ENCODE data around the gene ATXN1. TPM values are rescaled to one million over a fixed set of nuclear protein-coding genes. Genes with fewer than 3 reads are reported as not detected.
A peak's percentile ranks its signal among the peaks of the same experiment; 100 is the strongest.

The ATXN1 gene
- total RNA-seq, 1 experiment from 2014 or later: 8.1 TPM

DNA sequence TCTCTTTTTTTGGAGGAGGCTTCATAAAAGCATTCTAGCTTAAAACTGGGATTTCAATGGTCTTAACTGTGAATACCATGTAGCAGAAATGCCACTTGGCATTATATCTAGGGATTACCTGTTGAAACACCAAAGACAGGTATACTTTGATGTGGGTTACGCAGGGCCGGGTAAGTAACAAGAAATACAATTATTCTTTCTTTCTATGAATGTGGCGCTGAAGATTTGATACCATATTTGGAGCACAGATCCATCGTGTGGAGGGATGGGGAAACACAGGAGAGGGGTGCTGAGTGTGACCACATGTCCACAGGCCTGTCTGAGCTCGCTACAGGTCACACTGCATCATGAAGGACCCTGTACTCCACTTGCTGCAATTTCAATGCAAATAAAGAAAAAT is 265.1 kb downstream of the ATXN1 start:
- Mint-ChIP-seq H3K36me3 (peaks cover 7% of the 10 kb centered on the region), H3K4me1 (peaks cover 39% of the 10 kb centered on the region), H3K4me3 (no peak overlapping the region), H3K27me3 (ENCODE audit: low read depth) (no peaks in the 10 kb centered on the region), H3K9me3 (peaks cover 15% of the 10 kb centered on the region), H3K27ac (no peak overlapping the region)
- POLR2A ChIA-PET: interaction anchor here (0.6 kb wide), 1 partner anchor 138 kb away, joined by 3 read pairs; no protein-coding TSS in a partner anchor
- CTCF ChIA-PET: interaction anchor here (0.6 to 2.1 kb wide), 8 partner anchors 8 to 267 kb away, joined by 3 to 9 read pairs (median 4); no protein-coding TSS in a partner anchor
- DNase-seq (ENCODE audit: low spot score) (no peak), ATAC-seq (peak; percentile 79)
- no peak for TF ChIP-seq SMAD3 (CRISPR knock-in tag; IDR thresholded peaks at IDR 0.05; ENCODE audit: borderline replicate concordance)
- TF ChIP-seq, protein P1, sequence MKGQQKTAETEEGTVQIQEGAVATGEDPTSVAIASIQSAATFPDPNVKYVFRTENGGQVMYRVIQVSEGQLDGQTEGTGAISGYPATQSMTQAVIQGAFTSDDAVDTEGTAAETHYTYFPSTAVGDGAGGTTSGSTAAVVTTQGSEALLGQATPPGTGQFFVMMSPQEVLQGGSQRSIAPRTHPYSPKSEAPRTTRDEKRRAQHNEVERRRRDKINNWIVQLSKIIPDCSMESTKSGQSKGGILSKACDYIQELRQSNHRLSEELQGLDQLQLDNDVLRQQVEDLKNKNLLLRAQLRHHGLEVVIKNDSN (CRISPR knock-in tag; IDR thresholded peaks at IDR 0.05): no peak
- TF ChIP-seq, protein P2, sequence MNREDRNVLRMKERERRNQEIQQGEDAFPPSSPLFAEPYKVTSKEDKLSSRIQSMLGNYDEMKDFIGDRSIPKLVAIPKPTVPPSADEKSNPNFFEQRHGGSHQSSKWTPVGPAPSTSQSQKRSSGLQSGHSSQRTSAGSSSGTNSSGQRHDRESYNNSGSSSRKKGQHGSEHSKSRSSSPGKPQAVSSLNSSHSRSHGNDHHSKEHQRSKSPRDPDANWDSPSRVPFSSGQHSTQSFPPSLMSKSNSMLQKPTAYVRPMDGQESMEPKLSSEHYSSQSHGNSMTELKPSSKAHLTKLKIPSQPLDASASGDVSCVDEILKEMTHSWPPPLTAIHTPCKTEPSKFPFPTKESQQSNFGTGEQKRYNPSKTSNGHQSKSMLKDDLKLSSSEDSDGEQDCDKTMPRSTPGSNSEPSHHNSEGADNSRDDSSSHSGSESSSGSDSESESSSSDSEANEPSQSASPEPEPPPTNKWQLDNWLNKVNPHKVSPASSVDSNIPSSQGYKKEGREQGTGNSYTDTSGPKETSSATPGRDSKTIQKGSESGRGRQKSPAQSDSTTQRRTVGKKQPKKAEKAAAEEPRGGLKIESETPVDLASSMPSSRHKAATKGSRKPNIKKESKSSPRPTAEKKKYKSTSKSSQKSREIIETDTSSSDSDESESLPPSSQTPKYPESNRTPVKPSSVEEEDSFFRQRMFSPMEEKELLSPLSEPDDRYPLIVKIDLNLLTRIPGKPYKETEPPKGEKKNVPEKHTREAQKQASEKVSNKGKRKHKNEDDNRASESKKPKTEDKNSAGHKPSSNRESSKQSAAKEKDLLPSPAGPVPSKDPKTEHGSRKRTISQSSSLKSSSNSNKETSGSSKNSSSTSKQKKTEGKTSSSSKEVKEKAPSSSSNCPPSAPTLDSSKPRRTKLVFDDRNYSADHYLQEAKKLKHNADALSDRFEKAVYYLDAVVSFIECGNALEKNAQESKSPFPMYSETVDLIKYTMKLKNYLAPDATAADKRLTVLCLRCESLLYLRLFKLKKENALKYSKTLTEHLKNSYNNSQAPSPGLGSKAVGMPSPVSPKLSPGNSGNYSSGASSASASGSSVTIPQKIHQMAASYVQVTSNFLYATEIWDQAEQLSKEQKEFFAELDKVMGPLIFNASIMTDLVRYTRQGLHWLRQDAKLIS (CRISPR knock-in tag; IDR thresholded peaks at IDR 0.05; ENCODE audit: borderline replicate concordance): no peak
- TF ChIP-seq, protein P3, sequence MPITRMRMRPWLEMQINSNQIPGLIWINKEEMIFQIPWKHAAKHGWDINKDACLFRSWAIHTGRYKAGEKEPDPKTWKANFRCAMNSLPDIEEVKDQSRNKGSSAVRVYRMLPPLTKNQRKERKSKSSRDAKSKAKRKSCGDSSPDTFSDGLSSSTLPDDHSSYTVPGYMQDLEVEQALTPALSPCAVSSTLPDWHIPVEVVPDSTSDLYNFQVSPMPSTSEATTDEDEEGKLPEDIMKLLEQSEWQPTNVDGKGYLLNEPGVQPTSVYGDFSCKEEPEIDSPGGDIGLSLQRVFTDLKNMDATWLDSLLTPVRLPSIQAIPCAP (CRISPR knock-in tag; IDR thresholded peaks at IDR 0.05): no peak
- TF ChIP-seq, protein P4, sequence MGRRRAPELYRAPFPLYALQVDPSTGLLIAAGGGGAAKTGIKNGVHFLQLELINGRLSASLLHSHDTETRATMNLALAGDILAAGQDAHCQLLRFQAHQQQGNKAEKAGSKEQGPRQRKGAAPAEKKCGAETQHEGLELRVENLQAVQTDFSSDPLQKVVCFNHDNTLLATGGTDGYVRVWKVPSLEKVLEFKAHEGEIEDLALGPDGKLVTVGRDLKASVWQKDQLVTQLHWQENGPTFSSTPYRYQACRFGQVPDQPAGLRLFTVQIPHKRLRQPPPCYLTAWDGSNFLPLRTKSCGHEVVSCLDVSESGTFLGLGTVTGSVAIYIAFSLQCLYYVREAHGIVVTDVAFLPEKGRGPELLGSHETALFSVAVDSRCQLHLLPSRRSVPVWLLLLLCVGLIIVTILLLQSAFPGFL (CRISPR knock-in tag; IDR thresholded peaks at IDR 0.05; ENCODE audit: borderline replicate concordance): no peak
- TF ChIP-seq, protein P5, sequence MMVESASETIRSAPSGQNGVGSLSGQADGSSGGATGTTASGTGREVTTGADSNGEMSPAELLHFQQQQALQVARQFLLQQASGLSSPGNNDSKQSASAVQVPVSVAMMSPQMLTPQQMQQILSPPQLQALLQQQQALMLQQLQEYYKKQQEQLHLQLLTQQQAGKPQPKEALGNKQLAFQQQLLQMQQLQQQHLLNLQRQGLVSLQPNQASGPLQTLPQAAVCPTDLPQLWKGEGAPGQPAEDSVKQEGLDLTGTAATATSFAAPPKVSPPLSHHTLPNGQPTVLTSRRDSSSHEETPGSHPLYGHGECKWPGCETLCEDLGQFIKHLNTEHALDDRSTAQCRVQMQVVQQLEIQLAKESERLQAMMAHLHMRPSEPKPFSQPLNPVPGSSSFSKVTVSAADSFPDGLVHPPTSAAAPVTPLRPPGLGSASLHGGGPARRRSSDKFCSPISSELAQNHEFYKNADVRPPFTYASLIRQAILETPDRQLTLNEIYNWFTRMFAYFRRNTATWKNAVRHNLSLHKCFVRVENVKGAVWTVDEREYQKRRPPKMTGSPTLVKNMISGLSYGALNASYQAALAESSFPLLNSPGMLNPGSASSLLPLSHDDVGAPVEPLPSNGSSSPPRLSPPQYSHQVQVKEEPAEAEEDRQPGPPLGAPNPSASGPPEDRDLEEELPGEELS (CRISPR knock-in tag; IDR thresholded peaks at IDR 0.05): no peak
- TF ChIP-seq ZNF138 (CRISPR knock-in tag; conservative IDR thresholded peaks at IDR 0.05): no peak
- TF ChIP-seq RELA (CRISPR knock-in tag; IDR thresholded peaks at IDR 0.05; ENCODE audit: borderline replicate concordance): no peak
- TF ChIP-seq ZNF416 (CRISPR knock-in tag; IDR thresholded peaks at IDR 0.05): no peak

DNA sequence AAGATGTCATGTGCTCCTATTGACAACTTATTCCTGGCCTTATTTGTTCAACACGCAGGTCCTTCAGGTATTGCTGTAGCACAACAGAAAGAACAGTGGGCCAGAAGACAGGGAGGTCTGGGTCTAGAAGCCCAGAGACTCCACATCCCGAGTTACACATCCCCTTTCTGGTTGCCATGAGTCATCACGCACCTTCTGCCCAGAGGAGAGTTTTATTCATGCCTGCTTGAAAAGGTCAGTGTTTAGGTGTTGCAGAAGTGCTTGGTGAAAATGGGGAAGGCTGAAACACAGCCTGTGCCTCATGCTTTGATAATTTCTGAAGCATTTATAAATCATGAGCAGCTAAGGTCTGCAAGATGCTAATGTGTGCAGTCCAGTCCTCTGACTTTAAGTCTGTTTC is 266.5 kb downstream of the ATXN1 start:
- Mint-ChIP-seq H3K4me3 (no peak overlapping the region), H3K4me1 (peaks cover 39% of the 10 kb centered on the region), H3K36me3 (peaks cover 7% of the 10 kb centered on the region), H3K9me3 (peaks cover 11% of the 10 kb centered on the region), H3K27me3 (ENCODE audit: low read depth) (no peaks in the 10 kb centered on the region), H3K27ac (peak overlapping the region; percentile 45; the same call in 1 of the 2 replicates)
- POLR2A ChIA-PET: no interaction called here
- DNase-seq (ENCODE audit: low spot score): no peak
- CTCF ChIA-PET: interaction anchor here (1.3 kb wide), 1 partner anchor 85 kb away, joined by 4 read pairs; no protein-coding TSS in a partner anchor
- ATAC-seq: no peak
- TF ChIP-seq TEAD4 (CRISPR knock-in tag; IDR thresholded peaks at IDR 0.05): no peak
- TF ChIP-seq, protein P6, sequence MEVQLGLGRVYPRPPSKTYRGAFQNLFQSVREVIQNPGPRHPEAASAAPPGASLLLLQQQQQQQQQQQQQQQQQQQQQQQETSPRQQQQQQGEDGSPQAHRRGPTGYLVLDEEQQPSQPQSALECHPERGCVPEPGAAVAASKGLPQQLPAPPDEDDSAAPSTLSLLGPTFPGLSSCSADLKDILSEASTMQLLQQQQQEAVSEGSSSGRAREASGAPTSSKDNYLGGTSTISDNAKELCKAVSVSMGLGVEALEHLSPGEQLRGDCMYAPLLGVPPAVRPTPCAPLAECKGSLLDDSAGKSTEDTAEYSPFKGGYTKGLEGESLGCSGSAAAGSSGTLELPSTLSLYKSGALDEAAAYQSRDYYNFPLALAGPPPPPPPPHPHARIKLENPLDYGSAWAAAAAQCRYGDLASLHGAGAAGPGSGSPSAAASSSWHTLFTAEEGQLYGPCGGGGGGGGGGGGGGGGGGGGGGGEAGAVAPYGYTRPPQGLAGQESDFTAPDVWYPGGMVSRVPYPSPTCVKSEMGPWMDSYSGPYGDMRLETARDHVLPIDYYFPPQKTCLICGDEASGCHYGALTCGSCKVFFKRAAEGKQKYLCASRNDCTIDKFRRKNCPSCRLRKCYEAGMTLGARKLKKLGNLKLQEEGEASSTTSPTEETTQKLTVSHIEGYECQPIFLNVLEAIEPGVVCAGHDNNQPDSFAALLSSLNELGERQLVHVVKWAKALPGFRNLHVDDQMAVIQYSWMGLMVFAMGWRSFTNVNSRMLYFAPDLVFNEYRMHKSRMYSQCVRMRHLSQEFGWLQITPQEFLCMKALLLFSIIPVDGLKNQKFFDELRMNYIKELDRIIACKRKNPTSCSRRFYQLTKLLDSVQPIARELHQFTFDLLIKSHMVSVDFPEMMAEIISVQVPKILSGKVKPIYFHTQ (CRISPR knock-in tag; IDR thresholded peaks at IDR 0.05): no peak
- no peak for TF ChIP-seq ESRRA (CRISPR knock-in tag; IDR thresholded peaks at IDR 0.05; ENCODE audit: borderline replicate concordance)
- TF ChIP-seq GRHL2 (CRISPR knock-in tag; IDR thresholded peaks at IDR 0.05; ENCODE audit: insufficient replicate concordance, severe bottlenecking): no peak
- no peak for TF ChIP-seq TCF7 (CRISPR knock-in tag; IDR thresholded peaks at IDR 0.05; ENCODE audit: low read depth)
- TF ChIP-seq HMGA2 (CRISPR knock-in tag; IDR thresholded peaks at IDR 0.05): no peak
- TF ChIP-seq ATF1 (CRISPR knock-in tag; IDR thresholded peaks at IDR 0.05): no peak
- TF ChIP-seq IRF2 (CRISPR knock-in tag; IDR thresholded peaks at IDR 0.05; ENCODE audit: borderline replicate concordance, low read depth): no peak
- no peak for TF ChIP-seq NFE2L1 (CRISPR knock-in tag; IDR thresholded peaks at IDR 0.05)
- TF ChIP-seq JAZF1 (CRISPR knock-in tag; IDR thresholded peaks at IDR 0.05): no peak
- TF ChIP-seq, protein P7, sequence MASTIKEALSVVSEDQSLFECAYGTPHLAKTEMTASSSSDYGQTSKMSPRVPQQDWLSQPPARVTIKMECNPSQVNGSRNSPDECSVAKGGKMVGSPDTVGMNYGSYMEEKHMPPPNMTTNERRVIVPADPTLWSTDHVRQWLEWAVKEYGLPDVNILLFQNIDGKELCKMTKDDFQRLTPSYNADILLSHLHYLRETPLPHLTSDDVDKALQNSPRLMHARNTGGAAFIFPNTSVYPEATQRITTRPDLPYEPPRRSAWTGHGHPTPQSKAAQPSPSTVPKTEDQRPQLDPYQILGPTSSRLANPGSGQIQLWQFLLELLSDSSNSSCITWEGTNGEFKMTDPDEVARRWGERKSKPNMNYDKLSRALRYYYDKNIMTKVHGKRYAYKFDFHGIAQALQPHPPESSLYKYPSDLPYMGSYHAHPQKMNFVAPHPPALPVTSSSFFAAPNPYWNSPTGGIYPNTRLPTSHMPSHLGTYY (CRISPR knock-in tag; IDR thresholded peaks at IDR 0.05): no peak
- TF ChIP-seq SP1 (CRISPR knock-in tag; conservative IDR thresholded peaks at IDR 0.05): no peak
- TF ChIP-seq, protein P4 (CRISPR knock-in tag; IDR thresholded peaks at IDR 0.05; ENCODE audit: borderline replicate concordance): no peak

All from WTC11 (cell line).